Heart left ventricle (tissue), 16 donors: ENCODE measurements around the gene MIA. TPM values are rescaled to one million over a fixed set of nuclear protein-coding genes. Genes with fewer than 3 reads are reported as not detected.
"Not testable (repeated sequence)": the region's sequence is repeated elsewhere in the genome, so short reads cannot be mapped to it uniquely, and the experiment has no call there.

Experiments used
- ATAC-seq, 4 donors: fragments of 200-7000 bp; cut with Tn5 transposase; one replicate each; pipeline ENCODE4 v1.9.1; 2020 to 2022; ENCODE audit warnings: moderate library complexity in 4 of 4, mild to moderate bottlenecking in 3 of 4, moderate number of reproducible peaks in 1 of 4
- DNase-seq, 5 donors: peaks; one replicate each; pipeline ENCODE4 v3.0.0-alpha.2; 2020
- H3K27ac ChIP-seq, 12 donors: fragments of 200-600 bp; sonication (generic) in 4 of 12; one replicate each; pipeline versions ENCODE4 v1.5.0 to v1.8.0; 2016 to 2022; ENCODE audit warnings: mild to moderate bottlenecking in 2 of 12
- H3K27me3 ChIP-seq, 9 donors: fragments of 200-600 bp; sonication (generic) in 2 of 9; one replicate each; pipeline versions ENCODE4 v1.5.1 to v1.8.0; 2016 to 2022; ENCODE audit warnings: mild to moderate bottlenecking in 3 of 9
- H3K36me3 ChIP-seq, 9 donors: fragments of 200-600 bp; sonication (generic) in 2 of 9; one replicate each; pipeline versions ENCODE4 v1.5.0 to v1.8.0; 2018 to 2022; ENCODE audit warnings: mild to moderate bottlenecking in 2 of 9
- H3K4me1 ChIP-seq, 12 donors: fragments of 200-600 bp; sonication (generic) in 4 of 12; one replicate each; pipeline versions ENCODE4 v1.5.0 to v1.8.0; 2016 to 2022; ENCODE audit warnings: mild to moderate bottlenecking in 3 of 12
- H3K4me3 ChIP-seq, 12 donors: fragments of 200-600 bp; sonication (generic) in 4 of 12; one replicate each; pipeline versions ENCODE4 v1.5.0 to v1.8.0; 2017 to 2022; ENCODE audit warnings: mild to moderate bottlenecking in 9 of 12, moderate library complexity in 4 of 12
- H3K9me3 ChIP-seq, 12 donors: fragments of 200-600 bp; sonication (generic) in 4 of 12; one replicate each; pipeline versions ENCODE4 v1.5.0 to v1.8.0; 2016 to 2022; ENCODE audit warnings: mild to moderate bottlenecking in 1 of 12
- POLR2A ChIP-seq, 2 donors: fragments of 450-650 bp; IDR thresholded peaks; one replicate each; pipeline ENCODE4 v1.6.1; 2017; ENCODE audit warnings: antibody characterized with exemption in 2 of 2, mild to moderate bottlenecking in 2 of 2, moderate library complexity in 2 of 2
- WGBS, 4 donors: extraction: QIAGEN DNeasy Blood & Tissue Kit in 2 of 4; methylation state at CpG; one replicate each; pipeline versions ENCODE4 v1.1.5 to v1.1.7; 2013 to 2018; 5-methylcytosine and 5-hydroxymethylcytosine counted together
- intact Hi-C, 10 donors: fragments of 100-400 bp; cut with DNase I; formaldehyde crosslinking; loops; one replicate each; pipeline versions ENCODE4 v1.11.1 to v1.14.2; 2022
- polyA plus RNA-seq, 2 donors: library from polyadenylated mRNA; stranded (reverse); fragments of 200-250 nt; gene quantifications; one replicate each; pipeline ENCODE4 v1.2.3, GENCODE V29; 2013
- total RNA-seq, 9 donors: library from RNA; depleted of rRNA in 2 of 9; stranded (reverse); fragments of >200 nt in 2 of 9; fragmentation: NEBNext Ultra II Directional in 3 of 9; extraction: Animal tissue kit (Norgen Biotek cat#: 25700) in 3 of 9; gene quantifications; one replicate each; pipeline versions ENCODE4 v1.1.0 to v1.2.4, GENCODE V29; 2016 to 2023
- TF ChIP-seq, protein P1 (sequence below), 12 donors: fragments of 200-600 bp; sonication (generic) in 4 of 12; IDR thresholded peaks; one replicate each; pipeline versions ENCODE4 v1.5.0 to v1.8.0; 2018 to 2022; ENCODE audit warnings: antibody characterized with exemption in 12 of 12, mild to moderate bottlenecking in 5 of 12
- donor health status: ischemic (EF 13 %, LVEDD 7.1; RV severe dilation, severe dysfunction).
- donor health status: healthy with polysubstance abuse.
- donor health status: DM: no; HTN: yes; CAD: no.
- donor health status: DM: no; HTN: no; CAD: no.
- donor health status: ischemic (EF 25% LVEDD 6.9; RV normal size, moderate dysfunction).
- donor health status: ischemic (EF 25% LVEDD 5.7; RV mildly dilated, moderate dysfunction).
- donor health status: healthy.
- donor health status: DM: yes; HTN: yes; CAD: no.
- donor health status: ischemic (EF 35%, LVEDD 5.7; RV mildly dilated, moderate dysfunction).
- donor health status: nonischemic (EF 11% LVEDD 7.7; RV severe dilation, severe dysfunction).
- donor health status: DM: yes; HTN: yes; CAD: no.
- donor health status: PGD.
- donor health status: ischemic (EF 29% LVEDD 5.4; RV normal size, mild dysfunction).
- donor health status: nonischemic (EF 23%, LVEDD 6.1; RV moderate dilation, normal function).

The MIA gene
- total and polyA plus RNA-seq, 11 donors = 0.72 to 3.0 (median 1.0) TPM; not detected in 5

DNA sequence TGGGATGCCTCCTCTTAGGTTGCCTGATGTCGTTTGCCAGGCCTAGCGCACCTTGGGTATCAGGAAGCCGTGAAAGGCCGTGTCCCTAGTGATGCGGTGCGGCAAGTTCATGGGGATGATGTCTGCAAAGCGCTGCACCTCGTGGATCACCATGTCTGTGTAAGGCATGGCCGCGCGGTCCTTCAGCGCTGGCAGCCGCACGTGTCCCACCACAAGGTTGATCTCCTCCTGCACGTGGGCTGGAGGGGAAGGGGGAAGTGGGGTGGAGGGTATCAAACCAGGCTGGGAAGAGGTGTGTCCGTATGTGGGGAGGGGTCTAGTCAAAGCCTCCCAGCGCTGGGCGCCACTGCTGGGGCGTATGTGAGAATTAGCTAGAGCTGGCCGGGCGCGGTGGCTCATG, 46.8 kb downstream of the MIA start:
- intact Hi-C loops = loop anchor here in 3 of 10 donors (2.0 to 5.0 kb wide), 2 partner anchors 159 to 160 kb away; no protein-coding TSS in a partner anchor
- ATAC-seq (no peak), DNase-seq (no peak)
- Histone ChIP-seq H3K36me3 (peaks cover 0 to 6% (median 0%) of the 10 kb centered on the region in 9 donors), H3K4me1 (peaks cover 0 to 42% (median 21%) of the 10 kb centered on the region in 12 donors), H3K27me3 (no peaks in the 10 kb centered on the region), H3K4me3 (no peak overlapping the region), H3K27ac (peak overlapping the region in 3 of 12 donors; percentile 47 to 54 (median 48)), H3K9me3 (no peaks in the 10 kb centered on the region)
- WGBS, 4 donors = 86 to 93% (median 91%) methylated on average over 22 of the region's 22 CpGs
- TF ChIP-seq, protein P1, sequence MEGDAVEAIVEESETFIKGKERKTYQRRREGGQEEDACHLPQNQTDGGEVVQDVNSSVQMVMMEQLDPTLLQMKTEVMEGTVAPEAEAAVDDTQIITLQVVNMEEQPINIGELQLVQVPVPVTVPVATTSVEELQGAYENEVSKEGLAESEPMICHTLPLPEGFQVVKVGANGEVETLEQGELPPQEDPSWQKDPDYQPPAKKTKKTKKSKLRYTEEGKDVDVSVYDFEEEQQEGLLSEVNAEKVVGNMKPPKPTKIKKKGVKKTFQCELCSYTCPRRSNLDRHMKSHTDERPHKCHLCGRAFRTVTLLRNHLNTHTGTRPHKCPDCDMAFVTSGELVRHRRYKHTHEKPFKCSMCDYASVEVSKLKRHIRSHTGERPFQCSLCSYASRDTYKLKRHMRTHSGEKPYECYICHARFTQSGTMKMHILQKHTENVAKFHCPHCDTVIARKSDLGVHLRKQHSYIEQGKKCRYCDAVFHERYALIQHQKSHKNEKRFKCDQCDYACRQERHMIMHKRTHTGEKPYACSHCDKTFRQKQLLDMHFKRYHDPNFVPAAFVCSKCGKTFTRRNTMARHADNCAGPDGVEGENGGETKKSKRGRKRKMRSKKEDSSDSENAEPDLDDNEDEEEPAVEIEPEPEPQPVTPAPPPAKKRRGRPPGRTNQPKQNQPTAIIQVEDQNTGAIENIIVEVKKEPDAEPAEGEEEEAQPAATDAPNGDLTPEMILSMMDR (IDR thresholded peaks at IDR 0.05) = no peak
- TF ChIP-seq POLR2A (IDR thresholded peaks at IDR 0.05) = no peak

DNA sequence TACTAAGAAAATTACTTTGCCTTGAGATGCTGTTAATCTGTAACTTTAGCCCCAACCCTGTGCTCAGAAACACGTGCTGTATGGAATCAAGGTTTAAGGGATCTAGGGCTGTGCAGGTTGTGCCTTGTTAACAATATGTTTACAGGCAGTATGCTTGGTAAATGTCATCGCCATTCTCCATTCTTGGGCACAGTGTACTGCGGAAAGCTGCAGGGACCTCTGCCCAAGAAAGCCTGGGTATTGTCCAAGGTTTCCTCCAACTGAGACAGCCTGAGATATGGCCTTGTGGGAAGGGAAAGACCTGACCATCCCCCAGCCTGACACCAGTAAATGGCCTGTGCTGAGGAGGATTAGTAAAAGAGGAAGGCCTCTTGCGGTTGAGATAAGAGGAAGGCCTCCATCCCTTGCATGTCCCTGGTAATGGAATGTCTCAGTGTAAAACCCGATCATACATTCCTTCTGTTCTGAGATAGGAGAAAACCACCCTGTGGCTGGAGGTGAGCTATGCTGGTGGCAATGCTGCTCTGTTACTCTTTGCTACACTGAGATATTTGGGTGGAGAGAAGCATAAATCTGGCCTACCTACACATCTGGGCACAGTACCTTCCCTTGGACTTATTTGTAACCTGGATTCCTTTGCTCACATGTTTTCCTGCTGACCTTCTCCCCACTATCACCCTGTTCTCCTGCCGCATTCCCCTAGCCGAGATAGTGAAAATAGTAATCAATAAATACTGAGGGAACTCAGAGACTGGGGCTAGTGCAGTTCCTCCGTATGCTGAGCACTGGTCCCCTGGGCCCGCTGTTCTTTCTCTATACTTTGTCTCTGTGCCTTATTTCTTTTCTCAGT, 47.6 kb downstream of the MIA start:
- peaks cover 0 to 42% (median 21%) of the 10 kb centered on the region in 12 donors for H3K4me1 ChIP-seq
- peak overlapping the region in 7 of 12 donors; percentile 7 to 54 (median 46) for H3K27ac ChIP-seq
- intact Hi-C loops = loop anchor here in 3 of 10 donors (2.0 to 5.0 kb wide), 2 partner anchors 160 to 161 kb away; no protein-coding TSS in a partner anchor
- WGBS, 4 donors = 50 to 64% (median 60%) methylated on average over 9 of the region's 9 CpGs
- H3K36me3 ChIP-seq = peaks cover 0 to 13% (median 5%) of the 10 kb centered on the region in 9 donors
- not testable (repeated sequence) for DNase-seq, H3K4me3 ChIP-seq, H3K9me3 ChIP-seq, H3K27me3 ChIP-seq
- ATAC-seq = peak in 1 of 4 donors; percentile 27

DNA sequence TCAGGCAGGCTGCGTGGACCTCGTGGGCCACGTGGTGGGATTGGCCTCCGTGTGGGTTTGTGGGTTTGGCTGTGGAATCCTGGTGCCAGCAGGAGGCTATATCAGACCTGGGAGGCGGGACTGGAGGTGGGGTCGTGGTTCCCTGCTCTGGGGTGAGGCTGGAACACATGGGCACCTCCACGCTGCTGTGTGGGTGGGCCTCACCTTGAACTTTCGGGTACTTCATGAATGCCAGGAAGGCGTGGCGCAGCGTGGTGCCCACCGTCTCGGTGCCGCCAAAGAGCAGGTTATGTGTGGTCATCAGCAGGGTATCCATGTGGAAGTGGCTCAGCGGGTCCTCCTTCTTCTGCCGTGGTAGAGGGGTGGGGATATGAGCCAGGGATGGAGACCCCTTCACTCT, 49.6 kb downstream of the MIA start:
- not testable (repeated sequence) for H3K27ac ChIP-seq, ATAC-seq, DNase-seq, H3K4me3 ChIP-seq, H3K27me3 ChIP-seq, H3K9me3 ChIP-seq
- intact Hi-C loops = loop anchor here in 2 of 10 donors (5.0 kb wide), 1 partner anchor 163 kb away; no protein-coding TSS in a partner anchor
- WGBS, 4 donors = 92 to 96% (median 94%) methylated on average over 15 to 16 of the region's 16 CpGs
- peaks cover 0 to 16% (median 7%) of the 10 kb centered on the region in 9 donors for H3K36me3 ChIP-seq
- H3K4me1 ChIP-seq = peaks cover 0 to 26% (median 9%) of the 10 kb centered on the region in 12 donors

DNA sequence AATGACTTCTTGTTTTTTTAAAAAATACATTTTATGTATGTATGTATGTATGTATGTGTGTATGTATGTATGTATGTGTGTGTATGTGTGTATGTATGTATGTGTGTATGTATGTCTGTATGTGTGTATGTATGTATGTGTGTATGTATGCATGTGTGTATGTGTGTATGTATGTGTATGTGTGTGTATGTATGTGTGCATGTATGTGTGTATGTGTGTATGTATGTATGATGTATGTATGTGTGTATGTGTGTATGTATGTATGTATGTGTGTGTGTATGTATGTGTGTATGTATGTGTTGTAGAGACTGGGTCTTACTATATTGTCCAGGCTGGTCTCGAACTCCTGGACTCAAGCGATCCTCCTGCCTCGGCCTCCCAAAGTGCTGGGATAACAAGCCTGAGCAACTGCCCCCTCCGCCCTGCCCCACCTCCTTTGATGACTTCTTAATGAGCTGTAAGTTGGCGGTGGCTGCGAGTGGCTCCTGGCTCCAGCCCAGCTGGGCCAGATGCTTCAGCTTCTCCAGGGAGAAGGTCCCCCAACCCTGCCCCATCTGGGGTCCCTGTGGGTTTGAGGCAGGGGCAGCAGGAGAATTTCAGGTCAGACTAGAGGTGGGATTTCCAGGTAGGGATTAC, 50.3 kb downstream of the MIA start:
- ATAC-seq, H3K27ac ChIP-seq, H3K27me3 ChIP-seq, DNase-seq, intact Hi-C loops, H3K9me3 ChIP-seq, H3K4me3 ChIP-seq: not testable (repeated sequence)
- peaks cover 0 to 16% (median 7%) of the 10 kb centered on the region in 9 donors for H3K36me3 ChIP-seq
- peaks cover 0 to 25% (median 8%) of the 10 kb centered on the region in 12 donors for H3K4me1 ChIP-seq
- WGBS, 4 donors = 85 to 95% (median 89%) methylated on average over 3 to 6 of the region's 6 CpGs; no CpG with 5 or more reads in 1 of the 4 donors

DNA sequence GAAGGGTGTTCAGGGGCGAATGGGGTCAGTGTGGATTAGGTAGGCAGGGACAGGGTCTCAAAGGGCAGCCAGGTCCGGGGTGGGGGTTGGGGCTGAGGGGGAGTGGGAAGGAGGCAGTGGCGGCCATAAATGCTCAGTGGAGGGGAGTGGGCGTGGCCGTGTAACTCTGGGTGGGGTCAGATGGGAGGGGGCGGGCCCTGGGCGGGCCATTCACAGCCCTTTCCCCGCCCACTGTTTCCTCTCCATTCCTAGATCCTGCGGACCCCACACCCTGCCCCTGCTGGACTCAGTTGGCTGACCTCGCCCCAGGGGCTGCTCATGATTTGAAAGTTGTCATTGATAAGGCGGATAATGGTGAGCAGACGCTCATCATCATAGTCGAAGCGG, 51.0 kb downstream of the MIA start:
- H3K9me3 ChIP-seq, H3K4me3 ChIP-seq, H3K27me3 ChIP-seq, H3K27ac ChIP-seq, DNase-seq, intact Hi-C loops: not testable (repeated sequence)
- Histone ChIP-seq H3K4me1 (peaks cover 0 to 25% (median 8%) of the 10 kb centered on the region in 12 donors), H3K36me3 (peaks cover 0 to 16% (median 7%) of the 10 kb centered on the region in 9 donors)
- ATAC-seq = peak in 1 of 4 donors; percentile 10
- 80 to 90% (median 89%) methylated on average over 9 to 11 of the region's 14 CpGs for WGBS, 4 donors

DNA sequence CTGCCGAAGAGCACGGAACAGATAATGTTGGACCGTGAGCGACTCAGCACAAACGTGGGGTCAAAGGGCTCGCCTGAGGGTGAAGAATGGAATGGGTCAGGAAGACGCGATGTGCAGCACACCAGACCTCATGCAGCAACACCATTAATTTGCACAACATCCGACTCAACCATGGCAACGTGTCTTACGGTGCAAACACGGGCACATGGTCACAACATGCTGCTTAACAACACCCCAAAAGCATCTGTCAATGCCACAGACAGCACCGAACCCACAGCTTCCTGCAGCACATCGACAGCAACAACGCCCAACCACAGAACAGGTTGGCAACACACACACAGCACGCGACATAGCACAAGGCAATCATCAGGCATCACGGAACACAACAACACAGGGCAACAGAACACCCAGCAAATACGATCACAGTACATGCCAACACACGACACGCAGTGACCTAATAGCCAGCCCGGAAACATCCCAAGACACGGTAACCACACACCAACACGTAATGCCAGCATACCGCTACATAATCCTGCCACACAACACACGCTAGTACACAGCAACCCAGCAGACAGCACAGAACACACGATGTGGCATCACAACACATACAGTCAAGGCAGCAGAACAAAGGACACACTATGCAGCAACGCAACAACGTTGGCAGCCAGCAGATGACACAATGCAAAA, 51.5 kb downstream of the MIA start:
- WGBS, 4 donors = 83 to 94% (median 86%) methylated on average over 29 of the region's 29 CpGs
- Histone ChIP-seq H3K36me3 (peaks cover 0 to 16% (median 7%) of the 10 kb centered on the region in 9 donors), H3K4me1 (peaks cover 0 to 25% (median 8%) of the 10 kb centered on the region in 12 donors)
- H3K27me3 ChIP-seq, H3K4me3 ChIP-seq, intact Hi-C loops, DNase-seq, ATAC-seq, H3K9me3 ChIP-seq, H3K27ac ChIP-seq: not testable (repeated sequence)

Other genes starting within 250 kb of the MIA start
- gene SHKBP1, start 198.6 kb upstream of the MIA start, total RNA-seq = 10 to 100 TPM; 16.4 to 52.8 (median 18.4) TPM
- 10 to 100 TPM; 23.2 to 37.0 TPM for gene SHKBP1, start 198.6 kb upstream of the MIA start, polyA plus RNA-seq
- 100 to 1,000 TPM; 101 to 319 (median 212) TPM for gene LTBP4, start 174.2 kb upstream of the MIA start, total RNA-seq
- gene LTBP4, start 174.2 kb upstream of the MIA start, polyA plus RNA-seq = 100 to 1,000 TPM in 1 of 2 donors, 10 to 100 TPM in 1; 95.0 to 121 TPM
- 10 to 100 TPM in 5 of 9 donors, 1 to 10 TPM in 4; 7.3 to 29.1 (median 10.6) TPM for gene NUMBL, start 84.9 kb upstream of the MIA start, total RNA-seq
- gene NUMBL, start 84.9 kb upstream of the MIA start, polyA plus RNA-seq = 10 to 100 TPM in 1 of 2 donors, 1 to 10 TPM in 1; 8.4 to 11.7 TPM
- gene COQ8B, start 58.6 kb upstream of the MIA start, total RNA-seq = 10 to 100 TPM; 18.2 to 49.7 (median 27.8) TPM
- 10 to 100 TPM; 25.1 to 38.3 TPM for gene COQ8B, start 58.6 kb upstream of the MIA start, polyA plus RNA-seq
- 10 to 100 TPM in 3 of 9 donors, 1 to 10 TPM in 6; 6.9 to 27.3 (median 8.9) TPM for gene ITPKC, start 58.4 kb upstream of the MIA start, total RNA-seq
- gene ITPKC, start 58.4 kb upstream of the MIA start, polyA plus RNA-seq = 10 to 100 TPM; 13.0 to 22.7 TPM
- 10 to 100 TPM in 3 of 9 donors, 1 to 10 TPM in 6; 4.2 to 11.1 (median 8.6) TPM for gene ACTMAP, start 25.0 kb upstream of the MIA start, total RNA-seq
- 1 to 10 TPM; 4.5 to 7.7 TPM for gene ACTMAP, start 25.0 kb upstream of the MIA start, polyA plus RNA-seq
- gene SNRPA, start 24.3 kb upstream of the MIA start, total RNA-seq = 10 to 100 TPM; 22.5 to 50.2 (median 31.6) TPM
- gene SNRPA, start 24.3 kb upstream of the MIA start, polyA plus RNA-seq = 10 to 100 TPM; 23.5 to 32.3 TPM
- 10 to 100 TPM; 12.3 to 31.3 (median 15.0) TPM for gene RAB4B, start 2.7 kb downstream of the MIA start, total RNA-seq
- gene RAB4B, start 2.7 kb downstream of the MIA start, polyA plus RNA-seq = 10 to 100 TPM; 23.7 to 50.1 TPM
- 10 to 100 TPM; 38.1 to 85.1 (median 49.2) TPM for gene EGLN2, start 23.7 kb downstream of the MIA start, total RNA-seq
- 10 to 100 TPM; 53.5 to 91.8 TPM for gene EGLN2, start 23.7 kb downstream of the MIA start, polyA plus RNA-seq
- gene CYP2A6, start 74.9 kb downstream of the MIA start, total RNA-seq = under 1 TPM in 1 of 9 donors, not detected in 8; 0.16 TPM
- gene CYP2A6, start 74.9 kb downstream of the MIA start, polyA plus RNA-seq = not detected
- not detected for gene CYP2A7, start 106.7 kb downstream of the MIA start, total RNA-seq
- not detected for gene CYP2A7, start 106.7 kb downstream of the MIA start, polyA plus RNA-seq
- gene CYP2B6, start 215.8 kb downstream of the MIA start, total RNA-seq = under 1 TPM in 1 of 9 donors, not detected in 8; 0.14 TPM
- gene CYP2B6, start 215.8 kb downstream of the MIA start, polyA plus RNA-seq = not detected